ENCODE data around the gene NAV2. TPM values are rescaled to one million over a fixed set of nuclear protein-coding genes. Genes with fewer than 3 reads are reported as not detected.

Gene NAV2
- total RNA-seq, 1 experiment from 2014 or later: 2.1 TPM

DNA sequence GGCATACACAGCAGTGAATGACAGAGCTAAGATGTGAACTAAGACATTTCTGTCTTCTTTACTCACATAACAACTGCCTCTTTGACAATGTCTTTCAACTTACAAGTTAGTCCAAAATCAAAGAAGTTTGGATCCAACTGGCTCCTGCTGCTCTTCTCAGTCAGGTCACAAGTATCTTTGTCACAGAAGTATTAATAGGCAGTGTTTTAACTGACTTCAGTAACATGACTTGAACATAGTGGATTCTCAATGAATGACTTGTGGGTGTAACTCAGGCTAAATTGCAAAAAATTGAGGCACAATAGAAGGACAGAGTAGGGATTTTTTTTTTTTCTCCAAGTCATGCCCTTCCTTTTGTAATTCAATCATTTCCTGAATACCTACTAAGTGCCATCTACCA is 425.0 kb downstream of the NAV2 start:
- no peaks in the 10 kb centered on the region for H3K4me1 ChIP-seq (ENCODE audit: control insufficient read depth in 1 of 2, insufficient read depth in 2 of 2, low read length in 2 of 2)
- no peak overlapping the region for H2AFZ ChIP-seq (ENCODE audit: low read depth, low read length, poor library complexity, severe bottlenecking)
- H3K4me2 ChIP-seq (ENCODE audit: low read length): no peak overlapping the region
- no peak overlapping the region for H3K9ac ChIP-seq (ENCODE audit: low read length)
- ATAC-seq: no peak
- ChIA-PET POLR2A (no interaction called here), CTCF (interaction anchor here (2.6 kb wide), 1 partner anchor 9 kb away, joined by 12 read pairs; no protein-coding TSS in a partner anchor), RAD21 (ENCODE audit: low non-redundant PET in 1 of 2, low total read pairs in 2 of 2, uncharacterized antibody in 2 of 2, unreplicated experiment in 2 of 2) (no interaction called here)
- TF ChIP-seq ZFX (IDR thresholded peaks at IDR 0.05) (no peak), RAD21 (IDR thresholded peaks at IDR 0.05; ENCODE audit: low read depth) (no peak), ZNF274 (IDR thresholded peaks at IDR 0.05; ENCODE audit: low read depth, low read length) (no peak), EZH2phosphoT487 (IDR thresholded peaks at IDR 0.05; ENCODE audit: borderline replicate concordance) (no peak), SP1 (IDR thresholded peaks at IDR 0.05; ENCODE audit: low read depth) (no peak), YY1 (IDR thresholded peaks at IDR 0.05; ENCODE audit: extremely low read depth, insufficient replicate concordance, low read depth, low read length) (no peak), JUND (IDR thresholded peaks at IDR 0.05) (no peak), REST (IDR thresholded peaks at IDR 0.05; ENCODE audit: low read depth) (no peak), POLR2A (IDR thresholded peaks at IDR 0.05; ENCODE audit: borderline replicate concordance, extremely low read depth, insufficient read depth, insufficient read length) (no peak), ELF1 (IDR thresholded peaks at IDR 0.05; ENCODE audit: borderline replicate concordance, low read depth) (no peak), MAX (IDR thresholded peaks at IDR 0.05) (no peak), EZH2 (IDR thresholded peaks at IDR 0.05) (no peak)
- TF ChIP-seq, protein P1, sequence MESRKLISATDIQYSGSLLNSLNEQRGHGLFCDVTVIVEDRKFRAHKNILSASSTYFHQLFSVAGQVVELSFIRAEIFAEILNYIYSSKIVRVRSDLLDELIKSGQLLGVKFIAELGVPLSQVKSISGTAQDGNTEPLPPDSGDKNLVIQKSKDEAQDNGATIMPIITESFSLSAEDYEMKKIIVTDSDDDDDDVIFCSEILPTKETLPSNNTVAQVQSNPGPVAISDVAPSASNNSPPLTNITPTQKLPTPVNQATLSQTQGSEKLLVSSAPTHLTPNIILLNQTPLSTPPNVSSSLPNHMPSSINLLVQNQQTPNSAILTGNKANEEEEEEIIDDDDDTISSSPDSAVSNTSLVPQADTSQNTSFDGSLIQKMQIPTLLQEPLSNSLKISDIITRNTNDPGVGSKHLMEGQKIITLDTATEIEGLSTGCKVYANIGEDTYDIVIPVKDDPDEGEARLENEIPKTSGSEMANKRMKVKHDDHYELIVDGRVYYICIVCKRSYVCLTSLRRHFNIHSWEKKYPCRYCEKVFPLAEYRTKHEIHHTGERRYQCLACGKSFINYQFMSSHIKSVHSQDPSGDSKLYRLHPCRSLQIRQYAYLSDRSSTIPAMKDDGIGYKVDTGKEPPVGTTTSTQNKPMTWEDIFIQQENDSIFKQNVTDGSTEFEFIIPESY (IDR thresholded peaks at IDR 0.05; ENCODE audit: extremely low read depth, insufficient replicate concordance, low read length): no peak
- TF ChIP-seq, protein P2, sequence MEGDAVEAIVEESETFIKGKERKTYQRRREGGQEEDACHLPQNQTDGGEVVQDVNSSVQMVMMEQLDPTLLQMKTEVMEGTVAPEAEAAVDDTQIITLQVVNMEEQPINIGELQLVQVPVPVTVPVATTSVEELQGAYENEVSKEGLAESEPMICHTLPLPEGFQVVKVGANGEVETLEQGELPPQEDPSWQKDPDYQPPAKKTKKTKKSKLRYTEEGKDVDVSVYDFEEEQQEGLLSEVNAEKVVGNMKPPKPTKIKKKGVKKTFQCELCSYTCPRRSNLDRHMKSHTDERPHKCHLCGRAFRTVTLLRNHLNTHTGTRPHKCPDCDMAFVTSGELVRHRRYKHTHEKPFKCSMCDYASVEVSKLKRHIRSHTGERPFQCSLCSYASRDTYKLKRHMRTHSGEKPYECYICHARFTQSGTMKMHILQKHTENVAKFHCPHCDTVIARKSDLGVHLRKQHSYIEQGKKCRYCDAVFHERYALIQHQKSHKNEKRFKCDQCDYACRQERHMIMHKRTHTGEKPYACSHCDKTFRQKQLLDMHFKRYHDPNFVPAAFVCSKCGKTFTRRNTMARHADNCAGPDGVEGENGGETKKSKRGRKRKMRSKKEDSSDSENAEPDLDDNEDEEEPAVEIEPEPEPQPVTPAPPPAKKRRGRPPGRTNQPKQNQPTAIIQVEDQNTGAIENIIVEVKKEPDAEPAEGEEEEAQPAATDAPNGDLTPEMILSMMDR (IDR thresholded peaks at IDR 0.05 in 2 of 3, conservative IDR thresholded peaks at IDR 0.05 in 1 of 3; ENCODE audit: borderline replicate concordance in 1 of 3, insufficient read depth in 1 of 3, low read depth in 2 of 3, low read length in 2 of 3): no peak
- no TSS peak for BruUV-seq (replicated peaks)
- no peak overlapping the region for H3K4me3 ChIP-seq (replicated peaks in 1 of 2; ENCODE audit: low read depth in 1 of 2, low read length in 2 of 2)
- H3K27me3 ChIP-seq (ENCODE audit: insufficient read depth, low read length): no peaks in the 10 kb centered on the region; the same call in none of the 2 replicates
- DNase-seq (ENCODE audit: low read depth, low spot score): no peak
- no peaks in the 10 kb centered on the region for H3K9me2 ChIP-seq (ENCODE audit: insufficient read depth)
- intact Hi-C loops (cut with micrococcal nuclease): no loop called here
- no peaks in the 10 kb centered on the region for H4K20me1 ChIP-seq (ENCODE audit: insufficient read depth)
- H3K27ac ChIP-seq (ENCODE audit: low read depth, low read length): no peak overlapping the region
- no peaks in the 10 kb centered on the region for H3K9me3 ChIP-seq (ENCODE audit: control insufficient read depth in 1 of 2, insufficient read depth in 1 of 2, low read depth in 1 of 2, low read length in 2 of 2)
- H3K36me3 ChIP-seq (ENCODE audit: control insufficient read depth in 1 of 2, insufficient read depth in 2 of 2, low read length in 2 of 2): no peaks in the 10 kb centered on the region
- H3K79me2 ChIP-seq (ENCODE audit: insufficient read depth, low read length): no peaks in the 10 kb centered on the region

Measured in HCT116 (cell line).